ENCODE data around the gene ATP7B.

Gene ATP7B

DNA sequence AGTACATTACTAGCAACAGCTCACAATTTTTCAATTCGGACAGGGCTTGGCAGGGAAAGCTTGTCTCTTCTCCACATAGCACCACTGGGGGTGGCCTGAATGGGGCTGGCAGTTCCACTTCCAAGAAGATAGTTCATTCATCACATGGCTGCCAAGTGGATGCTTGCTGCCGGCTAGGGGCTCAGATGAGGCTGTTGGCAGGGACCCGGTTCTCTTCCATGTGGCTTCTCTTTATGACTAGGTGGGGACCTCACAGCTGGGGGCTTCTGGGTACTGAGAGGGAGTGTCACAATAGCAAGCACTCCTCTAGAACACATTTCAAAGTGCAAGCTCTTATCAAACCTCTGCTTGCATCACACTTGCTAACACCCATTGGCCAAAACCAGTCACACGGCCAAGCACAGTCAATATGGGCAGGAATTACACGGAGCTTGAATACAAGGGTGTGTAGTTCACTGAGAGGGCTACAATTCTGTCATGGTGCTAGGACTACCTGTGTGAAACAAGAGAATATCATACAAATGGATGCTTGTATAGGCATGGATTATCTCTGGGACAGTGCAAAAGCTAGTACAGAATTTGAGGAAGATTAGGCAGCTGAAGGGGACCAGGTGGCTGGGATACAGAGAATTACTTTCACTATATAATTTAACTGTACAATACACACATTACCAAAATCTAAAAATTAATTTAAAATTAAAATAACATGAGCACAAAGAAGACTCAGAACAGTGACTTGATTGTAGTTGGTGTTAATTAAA, 32.3 kb downstream of the ATP7B start:
- peak; percentile 14 for DNase-seq (ENCODE audit: low spot score)

DNA sequence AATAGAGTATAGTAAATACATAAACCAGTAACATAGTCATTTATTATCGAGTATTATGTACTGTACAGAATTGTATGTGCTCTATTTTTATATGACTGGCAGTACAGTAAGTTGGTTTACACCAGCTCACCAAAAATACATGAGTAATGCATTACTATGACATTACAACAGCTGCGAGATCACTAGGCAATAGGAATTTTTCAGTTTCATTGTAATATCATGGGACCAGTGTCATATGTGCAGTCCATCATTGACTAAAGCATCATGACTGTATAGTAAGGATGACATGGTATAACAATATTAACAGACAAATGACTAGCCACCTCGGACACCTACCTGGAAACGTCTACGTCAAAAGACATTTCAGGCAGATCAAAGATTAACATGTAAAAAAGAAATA, 33.6 kb downstream of the ATP7B start:
- DNase-seq (ENCODE audit: low spot score): no peak

DNA sequence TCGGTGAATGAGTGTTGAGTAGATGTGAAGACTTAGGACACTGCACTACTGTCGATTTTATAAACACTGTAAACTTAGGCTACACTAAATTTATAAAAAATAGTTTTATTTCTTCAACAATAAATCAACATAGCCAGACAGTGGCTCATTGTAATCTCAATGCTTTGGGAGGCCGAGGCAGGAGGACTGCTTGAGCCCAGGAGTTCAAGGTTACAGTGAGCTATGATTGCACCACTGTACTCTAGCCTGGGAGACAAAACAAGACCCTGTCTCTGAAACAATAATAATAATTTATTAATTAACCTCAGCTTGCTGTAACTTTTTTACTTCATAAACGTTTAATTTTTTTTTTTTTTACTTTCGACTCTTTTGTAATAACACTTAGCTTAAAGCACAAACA, 34.4 kb downstream of the ATP7B start:
- no peak for DNase-seq (ENCODE audit: low spot score)

DNA sequence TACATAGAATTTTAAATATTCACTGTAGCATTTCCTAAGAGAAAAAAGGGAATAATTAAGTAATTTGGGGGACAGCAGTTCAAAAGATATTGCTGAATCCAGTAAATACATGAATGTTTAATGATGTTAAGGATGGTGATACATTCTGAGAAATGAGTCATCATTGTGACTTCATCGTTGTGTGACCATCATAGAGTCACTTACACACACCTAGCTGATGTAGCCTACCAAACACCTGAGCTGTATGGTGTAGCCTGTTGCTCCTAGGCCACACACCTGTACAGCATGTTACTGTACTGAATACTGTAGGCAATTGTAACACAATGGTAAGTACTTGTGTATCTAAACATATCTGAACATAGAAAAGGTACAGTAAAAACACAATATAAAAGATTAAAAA, 34.8 kb downstream of the ATP7B start:
- DNase-seq (ENCODE audit: low spot score): no peak

DNA sequence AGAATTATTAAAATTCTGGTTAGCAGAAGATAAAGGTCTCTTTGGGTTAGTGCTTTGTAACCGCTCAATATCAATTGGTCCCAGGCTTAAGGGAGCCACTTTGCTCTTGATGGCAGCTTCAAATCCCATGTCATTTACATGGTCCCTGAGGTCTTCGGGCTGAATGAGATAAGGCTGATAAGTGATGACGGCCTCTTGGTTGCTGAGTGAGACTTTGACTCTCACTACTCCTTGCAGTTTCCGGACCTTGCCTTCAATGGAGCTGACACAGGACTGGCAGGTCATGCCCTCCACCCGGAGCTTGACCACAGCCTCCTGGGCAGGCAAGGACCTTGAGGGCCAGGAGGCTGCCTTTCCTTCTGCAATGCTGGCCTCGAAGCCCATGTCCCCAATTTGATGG, 36.8 kb downstream of the ATP7B start:
- no peak for DNase-seq (ENCODE audit: low spot score)

DNA sequence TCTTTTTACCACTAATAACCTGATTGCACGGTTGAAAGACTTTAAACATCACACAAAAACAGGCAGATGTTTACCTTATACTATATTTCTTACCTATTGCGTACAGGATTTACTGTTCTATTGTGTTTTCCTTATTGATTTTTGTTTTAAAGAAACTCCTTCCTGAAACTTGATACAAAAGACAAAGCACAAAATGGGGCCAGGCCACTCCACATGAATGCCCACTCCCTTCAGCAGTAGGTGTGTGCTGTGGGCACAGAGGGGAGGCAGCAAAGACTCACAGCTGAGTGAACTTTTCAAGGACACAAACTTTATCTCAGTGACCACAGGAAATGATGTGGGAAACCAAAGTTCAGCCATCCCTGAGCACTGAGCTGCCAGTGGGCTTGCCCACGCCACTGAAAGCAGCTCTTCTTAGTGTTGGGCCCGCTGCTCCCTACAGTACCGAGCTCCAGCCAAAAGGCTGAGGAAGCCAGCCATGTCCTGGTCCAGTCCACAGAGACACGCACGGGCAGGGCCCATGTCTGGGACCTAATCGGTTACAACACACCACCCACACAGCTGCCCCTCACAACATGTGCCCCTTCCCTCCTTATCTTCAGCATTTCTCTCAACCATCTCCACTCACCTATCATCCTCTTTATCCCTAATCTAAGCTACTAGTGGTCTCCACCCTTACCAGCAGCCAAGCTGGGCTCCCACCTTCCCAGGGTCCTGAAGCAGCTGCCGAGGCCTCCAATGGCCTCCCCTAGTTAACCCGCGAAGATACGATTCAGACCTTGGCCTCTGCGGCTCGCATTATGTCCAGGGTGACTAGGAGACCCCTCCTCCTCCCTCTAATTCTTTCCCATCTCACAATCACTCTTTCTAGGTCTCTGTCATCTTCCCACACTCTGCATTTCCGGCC, 39.5 kb downstream of the ATP7B start:
- DNase-seq (ENCODE audit: low spot score): no peak

DNA sequence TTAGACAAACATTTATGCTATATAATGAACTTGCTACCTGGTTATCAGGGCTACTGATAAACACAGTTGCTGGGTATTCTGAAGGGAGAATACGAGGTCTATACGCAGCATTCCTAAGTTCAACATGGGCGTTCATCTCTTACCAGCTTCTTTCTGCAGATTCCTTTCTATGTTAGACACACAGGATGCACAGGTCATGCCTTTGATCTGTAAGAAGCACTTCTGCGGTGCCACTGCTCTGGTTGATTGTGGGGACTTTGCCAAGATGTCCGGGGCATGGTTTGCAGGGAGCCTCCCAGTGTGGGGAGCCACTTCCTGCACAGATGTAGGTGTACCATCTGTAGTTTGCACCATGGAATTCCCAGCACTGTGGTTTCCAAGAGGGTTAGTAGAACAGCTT, 40.9 kb downstream of the ATP7B start:
- no peak for DNase-seq (ENCODE audit: low spot score)

DNA sequence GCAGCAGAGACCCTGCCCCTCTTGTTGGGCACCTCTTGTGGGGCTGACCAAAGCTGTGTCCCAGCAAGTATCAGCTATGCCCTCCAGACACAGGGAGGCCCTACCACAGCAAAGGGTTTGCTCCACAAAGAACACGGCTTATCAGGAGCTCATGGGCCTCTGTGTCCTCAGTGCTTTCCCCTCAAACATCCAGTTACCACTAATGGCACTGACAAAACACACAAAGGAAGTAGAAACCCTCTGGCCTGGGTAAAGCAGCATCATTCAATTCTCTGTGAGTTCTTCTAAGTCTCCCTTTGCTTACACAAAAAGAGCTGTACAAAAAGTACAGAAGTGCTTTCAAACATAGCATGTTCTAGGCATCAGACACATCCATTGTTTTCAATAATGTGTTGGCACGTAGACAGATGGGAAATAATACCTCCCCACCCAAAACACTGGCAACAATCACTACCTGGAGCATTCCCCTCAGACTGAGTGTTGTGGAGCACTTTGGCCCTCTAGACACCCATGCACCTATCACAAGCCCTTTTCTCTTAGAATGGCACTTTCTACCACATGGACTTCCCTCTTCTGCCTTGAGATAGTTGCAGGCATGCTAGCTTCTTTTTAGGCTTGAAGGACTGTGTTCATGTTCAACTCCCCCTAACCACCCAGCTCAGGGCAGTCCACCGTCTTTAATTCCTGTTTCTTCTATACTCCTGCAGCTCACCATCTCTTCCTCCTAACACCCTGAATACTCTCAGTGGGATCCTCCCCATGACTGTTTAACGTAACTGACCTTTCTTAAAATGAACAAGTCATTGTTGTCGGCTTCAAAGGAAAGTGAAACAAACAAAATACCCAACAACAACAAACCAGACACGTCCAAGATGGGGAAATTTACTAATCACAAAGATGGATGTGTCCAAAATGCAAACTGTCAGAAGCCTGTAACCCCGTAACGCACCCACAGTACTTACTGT, 43.5 kb downstream of the ATP7B start:
- DNase-seq (ENCODE audit: low spot score): no peak

DNA sequence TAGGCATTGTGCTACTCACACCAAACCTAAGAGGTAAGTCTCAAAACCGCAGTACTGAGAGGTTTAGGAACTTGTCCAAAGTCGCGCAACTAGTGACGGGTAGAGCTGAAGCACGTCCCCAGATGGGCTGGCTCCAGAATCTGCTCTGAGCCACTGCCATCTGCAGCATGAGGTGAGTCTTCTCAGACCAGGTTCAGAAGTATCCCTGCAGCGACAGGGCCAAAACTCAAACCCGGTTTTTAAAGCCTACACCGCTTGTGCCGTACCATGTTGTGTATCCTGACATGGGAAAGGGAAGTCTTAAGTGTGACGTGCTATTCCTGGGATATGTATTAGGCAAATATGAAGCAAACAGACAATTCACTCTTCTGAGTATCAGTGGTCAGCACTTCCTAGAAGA, 45.1 kb downstream of the ATP7B start:
- DNase-seq (ENCODE audit: low spot score): no peak

DNA sequence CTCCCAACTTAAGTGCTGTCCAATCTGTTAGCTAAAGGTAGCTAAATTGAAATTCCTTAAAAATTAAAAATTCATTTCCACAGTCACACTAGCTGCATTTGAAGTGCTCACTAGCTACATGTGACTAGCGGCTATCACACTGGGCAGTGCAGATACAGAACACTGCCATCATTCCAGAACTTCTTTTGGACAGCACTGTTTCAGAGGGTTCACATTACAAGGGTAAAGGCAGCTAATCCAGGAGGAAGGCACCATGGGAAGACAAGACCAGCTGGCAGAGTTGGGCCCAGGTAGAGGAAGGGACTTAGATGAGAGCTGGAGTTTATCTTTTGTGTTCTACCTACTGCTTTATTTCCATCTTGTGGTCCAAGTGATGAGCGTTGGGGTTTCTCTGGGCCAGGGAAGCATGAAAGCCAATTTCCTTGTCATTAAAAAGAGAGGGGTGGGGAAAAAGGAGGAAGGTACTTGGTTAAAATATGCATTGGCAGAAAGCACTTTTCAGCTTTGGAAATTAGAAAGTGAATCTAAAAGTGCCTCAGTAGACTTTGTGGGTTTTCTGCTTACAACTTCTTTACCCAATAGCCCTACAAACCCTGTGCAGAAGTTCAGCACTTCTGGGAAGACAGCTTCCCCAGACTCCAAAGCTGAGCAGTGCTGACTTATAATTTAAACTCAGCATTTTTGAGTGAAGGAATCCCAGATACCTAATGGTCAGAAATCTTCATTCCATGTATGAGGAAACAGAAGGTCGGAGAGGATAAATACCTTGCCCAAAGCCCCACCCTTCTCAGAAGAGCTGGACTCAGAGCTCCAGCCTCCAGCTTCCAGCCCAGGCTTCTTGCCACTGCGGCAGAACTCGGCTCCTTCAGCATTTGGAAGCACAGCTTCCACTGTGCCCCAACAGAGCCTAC, 49.5 kb downstream of the ATP7B start:
- no peak for DNase-seq (ENCODE audit: low spot score)

DNA sequence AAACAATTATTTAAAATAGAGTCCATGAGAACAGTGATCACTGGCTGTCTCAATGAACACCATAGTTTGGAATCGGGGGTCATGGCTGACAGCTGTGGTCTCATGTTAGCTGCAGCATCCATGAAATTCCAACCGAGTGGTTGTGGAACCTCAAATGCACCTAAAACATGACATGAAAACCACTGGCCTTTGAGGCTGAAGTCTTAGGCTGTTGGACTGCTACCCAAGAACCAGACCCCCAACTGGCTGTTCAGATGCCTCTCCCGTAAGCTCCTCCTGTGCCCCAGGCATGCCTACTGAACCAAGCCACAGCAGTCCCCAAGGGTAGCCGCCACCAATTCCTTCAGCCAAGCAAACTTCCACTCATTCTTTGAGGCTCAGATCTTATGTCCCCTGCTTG, 50.5 kb downstream of the ATP7B start:
- no peak for DNase-seq (ENCODE audit: low spot score)

DNA sequence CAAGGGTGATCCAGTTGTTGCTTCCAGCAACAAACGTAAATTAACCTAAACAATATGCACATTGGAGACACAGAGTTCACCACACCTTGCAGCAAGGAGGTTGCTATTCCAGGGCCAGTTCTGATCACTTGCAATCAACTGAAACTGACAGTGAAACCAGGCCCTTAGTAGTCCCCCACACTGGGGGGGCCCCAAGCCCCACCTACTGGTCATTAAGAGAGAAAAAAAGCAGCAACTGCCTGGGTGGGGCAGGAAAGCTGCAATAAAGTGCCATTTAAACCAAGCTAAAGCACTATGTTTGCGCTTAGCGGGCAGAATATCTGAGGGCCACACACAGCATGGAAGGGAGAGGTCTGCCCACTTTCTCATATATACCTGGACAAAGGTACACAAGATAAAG, 51.5 kb downstream of the ATP7B start:
- DNase-seq (ENCODE audit: low spot score): no peak

DNA sequence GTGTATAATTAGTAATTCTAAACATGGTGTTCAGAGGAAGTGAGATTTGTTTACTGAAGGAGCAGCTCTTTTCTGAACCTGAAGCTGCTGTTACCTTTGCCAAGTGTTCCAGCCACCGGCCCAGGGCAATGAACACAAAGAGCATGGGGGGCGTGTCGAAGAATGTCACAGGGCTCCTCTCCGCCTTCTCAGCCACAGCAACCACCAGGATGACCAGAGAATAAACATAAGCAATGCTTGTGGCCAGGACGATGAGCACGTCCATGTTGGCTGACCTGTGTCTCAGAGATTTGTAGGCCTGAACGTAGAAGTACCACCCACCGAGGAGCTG, 53.1 kb downstream of the ATP7B start:
- DNase-seq (ENCODE audit: low spot score): peak; percentile 43

DNA sequence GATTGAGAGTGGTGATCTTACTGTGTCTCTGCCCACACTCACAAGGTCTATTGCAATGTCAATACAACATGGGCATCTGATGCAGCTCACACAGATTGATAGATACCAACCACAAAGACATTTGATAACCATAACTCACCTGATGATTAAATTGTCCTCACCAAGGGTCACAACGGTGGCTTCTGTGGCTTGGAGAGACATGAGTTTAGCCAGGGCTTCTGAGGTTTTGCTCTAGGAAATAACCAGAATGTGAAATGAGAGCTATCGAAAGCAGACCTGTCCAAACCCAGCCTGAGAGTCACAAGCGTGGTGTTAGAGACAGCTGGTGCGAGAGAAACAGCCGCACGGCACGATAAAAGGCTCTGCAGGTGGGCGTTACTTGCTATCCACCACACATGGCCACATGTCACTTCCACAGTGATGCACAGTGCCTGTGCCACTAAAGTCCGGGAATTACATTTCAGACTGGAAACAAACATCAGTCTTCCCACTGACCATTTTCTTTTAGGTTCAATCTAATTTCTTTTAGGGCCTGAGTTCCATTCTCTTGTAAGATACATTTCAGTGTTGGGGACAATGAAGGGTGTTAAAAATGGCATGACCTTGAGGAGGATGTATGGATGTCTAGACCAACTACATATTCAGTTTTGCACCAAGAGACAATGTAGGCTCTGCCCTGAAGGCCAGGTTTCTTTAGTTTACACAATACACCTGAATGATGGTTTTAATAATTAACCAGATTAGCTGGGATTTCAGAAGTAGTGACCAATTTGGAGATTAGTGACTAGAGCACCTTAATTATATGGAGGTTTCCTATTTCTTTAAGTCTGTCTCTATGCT, 53.7 kb downstream of the ATP7B start:
- no peak for DNase-seq (ENCODE audit: low spot score)

DNA sequence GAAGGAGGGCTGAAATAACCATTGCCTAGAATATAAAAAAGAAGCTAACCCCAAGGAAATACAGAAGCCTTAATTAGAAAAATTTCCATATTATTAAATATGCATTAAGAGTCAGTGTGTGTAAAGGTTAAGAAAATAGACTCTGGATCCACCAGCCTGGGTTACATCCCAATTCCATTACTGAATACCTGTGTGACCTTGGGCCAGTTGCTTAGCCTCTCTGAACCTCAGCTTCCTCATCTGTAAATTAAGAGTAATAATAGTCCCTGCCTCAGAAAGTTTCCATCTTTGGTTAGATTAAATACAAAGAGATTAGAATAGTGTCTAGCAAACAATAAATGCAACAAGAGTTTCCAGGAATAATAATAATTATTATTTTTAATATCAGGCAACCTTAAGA, 54.5 kb downstream of the ATP7B start:
- no peak for DNase-seq (ENCODE audit: low spot score)

DNA sequence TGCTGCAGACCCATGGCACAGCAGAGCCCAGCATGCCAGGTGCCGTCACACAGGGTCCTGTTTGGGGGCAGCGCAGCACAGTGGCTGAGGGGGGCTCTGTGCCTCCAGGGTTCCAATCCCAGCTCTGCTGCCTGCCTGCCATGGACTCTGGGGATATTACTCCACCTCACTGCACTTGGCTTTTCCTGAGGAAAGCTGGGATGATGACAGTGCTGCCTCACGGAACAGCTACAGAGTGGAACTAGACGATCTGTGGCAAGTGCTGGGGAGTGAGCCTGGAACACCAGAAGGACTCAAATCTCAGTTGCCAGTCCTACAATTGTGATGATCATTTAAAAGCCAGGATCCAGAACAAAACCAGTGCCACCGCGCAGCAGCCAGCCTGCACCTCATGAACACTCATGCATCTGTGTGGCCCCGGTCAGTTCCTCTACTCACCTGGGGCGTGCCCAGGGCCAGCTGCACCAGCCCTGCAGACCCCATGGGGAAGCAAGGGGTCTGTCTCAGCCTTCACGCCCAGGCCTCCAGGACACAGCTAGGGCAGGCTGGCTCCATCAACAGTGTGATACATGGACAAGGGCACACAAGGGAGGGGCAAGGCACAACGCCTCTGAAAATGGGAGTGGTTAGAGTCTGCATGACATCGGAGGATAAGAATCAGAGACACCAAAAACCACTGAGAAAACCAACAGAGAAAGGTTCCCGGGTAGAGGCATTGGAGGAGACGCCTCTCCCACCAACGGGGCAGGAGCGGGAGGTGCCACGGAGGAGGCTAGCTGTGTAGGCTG, 55.2 kb downstream of the ATP7B start:
- DNase-seq (ENCODE audit: low spot score): no peak

DNA sequence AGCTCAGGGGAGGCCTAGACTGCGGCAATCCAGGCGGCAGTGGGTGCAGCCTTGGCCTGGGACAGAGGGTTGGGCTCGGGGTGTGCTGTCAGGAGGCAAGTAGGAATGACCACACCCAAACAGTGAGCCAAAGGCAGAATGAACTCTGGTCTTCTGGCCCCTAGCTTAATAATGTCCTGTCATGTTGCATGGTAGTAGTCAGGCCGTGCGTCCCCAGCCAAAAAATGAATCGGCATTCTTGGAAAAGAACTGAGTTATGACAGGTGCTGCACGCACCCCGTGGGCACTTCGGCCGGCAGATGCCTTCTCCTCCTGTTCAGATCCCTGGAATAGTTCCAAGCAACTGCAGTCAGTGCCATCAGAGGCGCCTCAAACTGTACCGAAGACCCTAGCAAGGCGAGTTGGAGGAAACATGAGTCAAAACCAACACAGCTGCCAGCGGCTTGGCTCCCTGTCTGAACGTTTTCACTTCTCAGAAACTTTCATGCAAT, 55.9 kb downstream of the ATP7B start:
- no peak for DNase-seq (ENCODE audit: low spot score)

DNA sequence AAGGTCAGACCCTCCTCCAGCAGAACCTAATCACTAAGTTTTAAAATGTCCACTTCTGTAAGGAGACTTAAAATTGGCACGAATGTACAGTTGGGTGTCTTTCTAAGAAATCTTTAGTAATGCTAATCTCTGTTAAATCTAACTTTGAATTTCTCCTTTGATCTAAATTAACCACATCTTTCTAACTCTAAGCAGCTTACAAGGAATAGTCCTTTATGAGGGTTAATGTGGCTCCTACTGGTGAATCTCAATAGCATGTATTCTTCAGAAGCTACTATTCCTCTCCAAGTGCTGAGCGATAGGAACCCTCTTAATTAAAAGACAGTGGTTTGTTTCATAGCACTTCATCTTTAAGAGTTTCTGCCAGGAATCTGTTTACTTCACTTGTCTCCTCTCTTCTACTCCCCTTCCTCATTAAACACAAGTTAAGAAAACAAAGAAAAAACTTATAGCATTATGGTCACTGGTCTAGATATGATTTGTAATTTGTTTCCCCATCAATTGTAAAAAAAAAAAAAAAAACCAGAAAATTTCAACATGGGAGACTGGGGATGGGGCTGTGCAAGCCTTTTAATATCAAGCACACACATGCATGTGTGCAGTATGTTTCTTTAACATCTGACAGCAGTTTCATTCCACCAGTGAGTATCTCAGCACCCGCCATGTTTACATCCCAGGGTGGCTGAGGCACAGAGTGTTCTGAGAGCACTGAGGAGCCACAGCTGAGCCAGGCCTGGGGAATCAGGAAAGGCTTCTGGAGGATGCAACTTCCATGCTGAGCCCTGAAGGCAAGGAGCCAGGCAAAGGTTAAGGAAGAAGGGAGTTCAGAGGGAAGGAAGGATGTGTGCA, 57.7 kb downstream of the ATP7B start:
- DNase-seq (ENCODE audit: low spot score): no peak
